ENCODE measurements around the gene GDI1.

GDI1 gene

DNA sequence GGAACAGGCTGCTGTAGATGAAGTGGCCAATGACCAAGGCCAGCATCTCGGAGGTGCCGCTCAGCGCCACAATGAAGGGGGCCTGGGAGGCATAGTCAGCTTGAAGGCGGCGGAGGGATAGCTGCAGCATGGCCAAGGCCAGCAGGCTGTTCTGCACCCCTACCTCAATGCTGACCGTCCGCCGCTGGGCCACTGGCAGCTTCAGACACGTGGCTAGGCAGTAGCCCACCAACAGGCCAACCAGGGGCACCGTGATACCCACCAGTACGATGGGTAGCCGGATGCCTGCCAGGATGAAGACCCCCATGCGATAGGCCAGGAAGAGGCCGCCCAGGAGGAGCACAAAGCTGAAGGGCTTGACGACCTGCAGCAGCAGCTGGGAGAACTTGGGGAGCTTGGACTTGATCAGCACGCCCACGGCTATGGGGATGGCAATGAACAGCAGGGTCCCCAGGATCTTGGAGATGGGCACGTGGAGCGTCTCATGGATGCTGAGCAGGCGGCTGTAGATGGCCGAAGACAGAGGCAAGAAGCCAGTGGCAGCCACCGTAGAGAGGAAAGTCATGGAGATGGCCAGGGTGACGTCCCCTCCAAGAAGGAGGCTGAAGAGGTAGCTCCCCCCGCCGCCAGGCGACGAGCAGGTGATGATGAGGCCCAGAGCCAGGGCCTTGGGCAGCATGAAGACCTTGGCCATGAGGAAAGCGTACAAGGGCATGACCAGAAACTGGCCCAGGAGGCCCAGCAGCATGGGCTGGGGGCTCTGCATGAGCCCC is 50.8 kb downstream of the GDI1 start:
- no peak for DNase-seq (ENCODE audit: low read depth, low spot score)
- H3K4me3 ChIP-seq (ENCODE audit: low read length) = no peak overlapping the region

DNA sequence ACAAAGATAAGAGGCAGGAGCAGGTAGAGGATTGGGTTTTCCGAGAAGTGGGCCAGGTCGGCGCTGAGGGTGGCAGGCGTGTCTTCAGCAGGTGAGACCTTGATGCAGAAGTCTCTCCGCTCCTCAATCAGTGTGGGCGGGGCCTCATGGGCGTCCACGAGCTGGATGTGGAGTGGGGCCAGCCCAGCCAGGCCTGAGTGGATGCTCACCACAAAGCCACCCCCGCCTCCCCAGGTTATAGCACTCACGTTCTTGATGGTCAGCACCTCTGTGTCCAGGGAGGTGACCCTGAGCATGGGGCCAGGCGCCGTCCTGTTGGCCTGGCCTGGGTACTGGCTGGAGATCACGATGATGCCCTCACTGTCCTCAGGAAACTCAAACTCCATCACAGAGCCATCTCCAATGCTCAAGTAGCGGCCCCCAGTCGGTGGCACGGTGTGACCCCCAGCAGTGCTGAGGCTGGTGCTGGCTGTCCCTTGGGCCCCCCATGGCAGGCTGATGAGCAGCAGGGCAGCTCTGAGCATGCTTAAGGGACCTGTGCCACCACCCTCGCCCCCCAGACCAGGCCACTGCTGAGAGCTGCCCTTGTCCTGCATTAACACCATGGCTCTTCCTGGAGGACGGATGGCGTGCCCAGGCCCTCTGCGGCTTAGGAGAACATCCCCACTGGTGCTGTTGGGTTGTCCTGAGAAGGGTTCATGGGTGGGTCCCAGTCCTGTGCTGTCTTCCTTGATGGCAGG is 51.6 kb downstream of the GDI1 start:
- H3K4me3 ChIP-seq (ENCODE audit: low read length) = no peak overlapping the region
- DNase-seq (ENCODE audit: low read depth, low spot score) = no peak

GRCh38 chrX:154489182-154489581 is 52.2 kb downstream of the GDI1 start:
- no peak for DNase-seq (ENCODE audit: low read depth, low spot score)
- no peak overlapping the region for H3K4me3 ChIP-seq (ENCODE audit: low read length)

DNA sequence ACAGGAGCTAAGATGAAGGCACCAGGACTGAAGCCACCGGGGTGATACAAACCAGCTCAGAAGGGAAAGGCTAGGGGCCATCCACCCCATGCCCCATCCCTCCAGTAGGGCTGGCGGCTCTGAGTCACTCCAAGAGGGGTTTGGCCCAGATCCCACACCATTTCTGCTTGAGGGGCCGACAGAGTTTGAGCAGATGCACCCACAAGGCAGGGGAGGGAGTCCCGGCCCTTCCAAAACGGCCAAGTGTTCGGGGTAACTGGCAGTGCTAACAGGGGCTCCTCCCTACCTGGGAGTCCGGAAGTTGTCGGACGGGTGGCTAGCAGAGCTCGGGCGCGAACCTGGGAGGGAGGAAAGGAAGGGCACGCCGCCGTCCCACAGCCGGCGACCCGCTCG is 53.1 kb downstream of the GDI1 start:
- DNase-seq (ENCODE audit: low read depth, low spot score) = no peak
- peak overlapping the region; percentile 60 for H3K4me3 ChIP-seq (ENCODE audit: low read length)

DNA sequence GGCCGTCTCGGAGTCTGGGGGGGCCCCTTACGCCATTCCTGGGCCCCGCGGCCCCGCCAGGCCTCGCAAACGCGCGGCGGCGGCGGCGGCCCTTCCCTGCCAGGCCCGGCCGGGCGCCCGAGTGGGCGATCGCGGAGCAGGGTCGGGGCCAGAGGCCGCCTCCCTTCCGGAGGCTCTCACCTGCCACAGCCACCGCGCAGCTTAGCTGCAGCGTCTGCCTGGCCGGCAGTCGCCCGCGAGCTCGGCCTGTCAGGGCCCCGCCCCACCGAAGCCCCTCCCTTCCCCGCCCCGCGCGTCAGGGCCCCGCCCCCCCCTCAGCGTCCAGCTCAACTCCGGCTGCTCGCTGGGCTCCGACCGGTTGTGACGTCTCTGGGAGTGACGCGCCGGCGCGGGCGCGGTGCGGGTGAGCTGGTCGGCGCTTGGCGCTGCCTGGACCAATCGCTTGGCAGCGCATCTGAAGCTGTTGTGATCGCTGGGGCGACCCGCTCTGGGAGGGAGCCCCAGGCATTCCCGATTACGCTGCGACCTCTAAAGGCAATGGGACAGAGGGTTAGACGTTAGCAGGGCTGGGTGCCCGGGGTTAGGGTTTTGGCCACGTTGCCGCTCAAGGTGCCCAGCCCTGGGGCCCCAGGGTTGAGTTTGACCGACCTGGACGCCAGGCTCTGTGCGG is 53.6 kb downstream of the GDI1 start, which contains the start of gene SLC10A3:
Gene SLC10A3, minus strand, starts transcription at position 216 of the 670 bp plus-strand sequence. CDS start 1,689 bp downstream, outside the sequence.
- peak within 1 kb of the TSS; percentile 66 for H3K4me3 ChIP-seq (ENCODE audit: low read length)
- peak; percentile 89 for DNase-seq (ENCODE audit: low read depth, low spot score)
